Keratinocyte (primary cell): ENCODE measurements around the gene GNPDA2. TPM values are rescaled to one million over a fixed set of nuclear protein-coding genes. Genes with fewer than 3 reads are reported as not detected.
A peak's percentile ranks its signal among the peaks of the same experiment; 100 is the strongest.

Experiments used
- DNase-seq: peaks from one replicate; pipeline ENCODE4 v3.0.0-alpha.2; 2011; ENCODE audit warnings: low read depth, missing footprints, low spot score
- FAIRE-seq: peaks from 2 replicates; lab custom pipeline; 2011; peaks lifted over from hg19 to GRCh38; lab: Jason Lieb, UNC
- H2AFZ ChIP-seq: 2 replicates; pipeline ENCODE4 v1.6.0; 2012; ENCODE audit warnings: low read length, control low read depth, inconsistent platforms; ENCODE audit not compliant: control insufficient read depth
- H3K27ac ChIP-seq: 2 replicates; pipeline ENCODE4 v1.5.1; 2011; ENCODE audit warnings: low read length; ENCODE audit not compliant: control insufficient read depth, insufficient read depth
- H3K27me3 ChIP-seq: 3 replicates; pipeline ENCODE4 v1.6.0; 2011; ENCODE audit warnings: low read length; ENCODE audit not compliant: control insufficient read depth, insufficient read depth; ENCODE audit errors: extremely low read depth
- H3K36me3 ChIP-seq, 2 experiments: 2 replicates in 1 of 2; 3 replicates in 1 of 2; pipeline ENCODE4 v1.5.1; 2011; ENCODE audit warnings: low read length in 2 of 2, mild to moderate bottlenecking in 1 of 2; ENCODE audit not compliant: control insufficient read depth in 2 of 2, insufficient read depth in 2 of 2; ENCODE audit errors: extremely low read depth in 1 of 2
- H3K4me1 ChIP-seq: 3 replicates; pipeline ENCODE4 v1.5.1; 2011; ENCODE audit warnings: low read length; ENCODE audit not compliant: control insufficient read depth, insufficient read depth; ENCODE audit errors: extremely low read depth
- H3K4me2 ChIP-seq: 3 replicates; pipeline ENCODE4 v1.6.0; 2011; ENCODE audit warnings: low read depth, low read length; ENCODE audit not compliant: control insufficient read depth, insufficient read depth; ENCODE audit errors: extremely low read depth
- H3K4me3 ChIP-seq, 3 experiments: fragments of 200-600 bp in 1 of 3; sonication (generic) in 1 of 3; 2 replicates in 2 of 3; 3 replicates in 1 of 3; pipeline ENCODE4 v1.5.1; 2011 to 2016; ENCODE audit warnings: low read length in 3 of 3, mild to moderate bottlenecking in 3 of 3, control low read depth in 2 of 3, inconsistent platforms in 1 of 3, low read depth in 1 of 3, mixed read lengths in 1 of 3, mixed run types in 1 of 3, moderate library complexity in 1 of 3; ENCODE audit not compliant: control insufficient read depth in 2 of 3, insufficient read depth in 2 of 3; ENCODE audit errors: extremely low read depth in 1 of 3
- H3K79me2 ChIP-seq: 2 replicates; pipeline ENCODE4 v1.6.0; 2012; ENCODE audit warnings: low read length; ENCODE audit not compliant: control insufficient read depth, insufficient read depth
- H3K9ac ChIP-seq: 3 replicates; pipeline ENCODE4 v1.6.0; 2011; ENCODE audit warnings: low read length; ENCODE audit not compliant: control insufficient read depth, insufficient read depth; ENCODE audit errors: extremely low read depth
- H3K9me1 ChIP-seq: 3 replicates; pipeline ENCODE4 v1.6.0; 2011; ENCODE audit warnings: low read length; ENCODE audit not compliant: control insufficient read depth, insufficient read depth; ENCODE audit errors: extremely low read depth
- H3K9me3 ChIP-seq: 2 replicates; pipeline ENCODE4 v1.5.1; 2012; ENCODE audit warnings: low read depth, low read length; ENCODE audit not compliant: control insufficient read depth
- H4K20me1 ChIP-seq: 3 replicates; pipeline ENCODE4 v1.6.0; 2011; ENCODE audit warnings: low read length; ENCODE audit not compliant: control insufficient read depth, insufficient read depth; ENCODE audit errors: extremely low read depth
- CTCF ChIP-seq, 3 experiments: IDR thresholded peaks in 1 of 3; conservative IDR thresholded peaks in 1 of 3; optimal IDR thresholded peaks in 1 of 3; 2 replicates in 2 of 3; 3 replicates in 1 of 3; pipeline versions ENCODE3 to v1.5.1; 2011; ENCODE audit warnings: low read length in 3 of 3, mild to moderate bottlenecking in 3 of 3, moderate library complexity in 2 of 3, control low read depth in 1 of 3, inconsistent platforms in 1 of 3; ENCODE audit not compliant: insufficient read depth in 2 of 3; ENCODE audit errors: extremely low read depth in 1 of 3
- EZH2 ChIP-seq: IDR thresholded peaks from one replicate; pipeline ENCODE4 v1.6.1; 2012; ENCODE audit warnings: inconsistent platforms, mild to moderate bottlenecking, low read length, moderate library complexity
- dilution Hi-C: fragments of 300-500 bp; cut with MboI; formaldehyde crosslinking; loops from one replicate; pipeline ENCODE4 v1.7.0; 2020; ENCODE audit warnings: low sequenced_read_pairs; ENCODE audit not compliant: extremely low pct_ligation_motif_present
- polyA minus RNA-seq, 3 experiments: library from RNA; depleted of rRNA, polyadenylated mRNA; stranded (reverse); fragments of >200 nt; gene quantifications; 1 replicate in 1 of 3; 2 replicates in 1 of 3; 3 replicates in 1 of 3; pipeline ENCODE4 v1.2.3, GENCODE V29; 2011
- polyA plus RNA-seq, 5 experiments: library from polyadenylated mRNA; depleted of rRNA in 3 of 5; stranded (reverse) in 3 of 5; stranded (forward) in 1 of 5; unstranded in 1 of 5; fragments of >200 nt; gene quantifications; 1 replicate in 1 of 5; 2 replicates in 3 of 5; 3 replicates in 1 of 5; pipeline versions ENCODE4 v1.2.1 to v1.2.3, GENCODE V29; 2011 to 2012; ENCODE audit warnings: missing spikeins in 2 of 5, low read depth in 1 of 5, low replicate concordance in 1 of 5

Gene GNPDA2
- polyA plus RNA-seq: 15.2 to 22.6 TPM (median 16.2 TPM) in 3 replicates
- polyA plus RNA-seq (2011; ENCODE audit: low read depth): 5.8 TPM
- polyA plus RNA-seq (2011; cell fraction: cytosol; rRNA removed): 10.5 and 23.2 TPM in 2 replicates
- polyA plus RNA-seq (2011; cell fraction: nucleus; rRNA removed): 18.4 and 23.6 TPM in 2 replicates
- 10.5 and 17.0 TPM in 2 replicates for polyA plus RNA-seq (2012; ENCODE audit: low replicate concordance)
- 4.4 to 14.5 TPM (median 11.2 TPM) in 3 replicates for polyA minus RNA-seq
- 9.4 TPM for polyA minus RNA-seq (2011; cell fraction: cytosol; rRNA and poly(A)+ RNA removed)
- polyA minus RNA-seq (2011; cell fraction: nucleus; rRNA and poly(A)+ RNA removed): 8.9 and 16.7 TPM in 2 replicates

GRCh38 chr4:44726038-44726871 lies at the start of gene GNPDA2:
GNPDA2 (minus strand) TSS chr4:44726556; CDS start chr4:44722207, 4,349 bp downstream.
- peak within 1 kb of the TSS; percentile 72 to 95 (median 94) for H3K4me3 ChIP-seq
- TF ChIP-seq CTCF (optimal IDR thresholded peaks at IDR 0.05 in 1 of 3, IDR thresholded peaks at IDR 0.05 in 1 of 3, conservative IDR thresholded peaks at IDR 0.05 in 1 of 3; ENCODE audit: extremely low read depth in 1 of 3, insufficient read depth in 2 of 3, low read length in 3 of 3) (peak in 1 of 3 experiments; percentile 51), EZH2 (no peak)
- H3K27me3 ChIP-seq: no peaks in the 10 kb centered on the region
- H4K20me1 ChIP-seq: no peaks in the 10 kb centered on the region
- no peaks in the 10 kb centered on the region for H3K9me3 ChIP-seq
- H2AFZ ChIP-seq: peak within 1 kb of the TSS; percentile 99
- H3K4me1 ChIP-seq: peaks cover 23% of the 10 kb centered on the region
- H3K9ac ChIP-seq: peak within 1 kb of the TSS; percentile 84
- H3K36me3 ChIP-seq: no peaks in the 10 kb centered on the region
- dilution Hi-C loops: no loop called here
- peak within 1 kb of the TSS; percentile 46 for H3K27ac ChIP-seq
- peak within 1 kb of the TSS; percentile 98 for H3K4me2 ChIP-seq
- DNase-seq: peak; percentile 42
- FAIRE-seq: no peak
- H3K79me2 ChIP-seq: peaks cover 36% of the 10 kb centered on the region
- no peaks in the 10 kb centered on the region for H3K9me1 ChIP-seq

DNA sequence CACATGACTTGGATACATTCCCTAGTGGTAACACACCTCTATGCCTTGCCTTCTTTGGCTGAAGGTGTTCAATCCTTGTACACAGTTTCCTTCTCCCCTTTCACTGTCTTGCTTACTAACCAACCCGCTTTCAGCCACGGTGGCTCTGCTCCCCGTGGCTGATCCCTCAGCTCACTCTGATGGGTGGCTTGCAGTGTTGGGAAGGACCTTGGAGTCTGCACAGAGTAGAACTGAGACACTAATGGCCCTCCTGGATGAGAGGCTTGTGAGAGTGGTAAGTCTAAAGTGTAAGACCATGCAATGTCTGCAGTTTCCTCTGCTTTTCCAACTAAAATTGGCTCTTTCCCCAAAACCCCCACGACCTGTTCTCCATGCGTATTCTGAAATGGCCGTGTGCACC lies 46.0 kb upstream of the GNPDA2 start:
- dilution Hi-C loops: no loop called here
- Histone ChIP-seq H3K4me2 (no peak overlapping the region), H3K27me3 (no peaks in the 10 kb centered on the region), H3K9me3 (no peaks in the 10 kb centered on the region), H3K9ac (no peak overlapping the region), H3K36me3 (no peaks in the 10 kb centered on the region), H3K9me1 (no peaks in the 10 kb centered on the region), H4K20me1 (no peaks in the 10 kb centered on the region), H3K4me1 (no peaks in the 10 kb centered on the region), H2AFZ (no peak overlapping the region), H3K27ac (no peak overlapping the region), H3K4me3 (no peak overlapping the region), H3K79me2 (no peaks in the 10 kb centered on the region)
- FAIRE-seq (no peak), DNase-seq (no peak)
- no peak for TF ChIP-seq CTCF (optimal IDR thresholded peaks at IDR 0.05 in 1 of 3, IDR thresholded peaks at IDR 0.05 in 1 of 3, conservative IDR thresholded peaks at IDR 0.05 in 1 of 3; ENCODE audit: extremely low read depth in 1 of 3, insufficient read depth in 2 of 3, low read length in 3 of 3)
- no peak for TF ChIP-seq EZH2
